ENCODE data around the gene HAL. TPM values are rescaled to one million over a fixed set of nuclear protein-coding genes. Genes with fewer than 3 reads are reported as not detected.

Gene HAL
- total RNA-seq, 3 donors from 2014 or later (not counting 1 experiment from before 2014, with no cell fraction given): 1.2 to 10.8 (median 1.6) TPM

DNA sequence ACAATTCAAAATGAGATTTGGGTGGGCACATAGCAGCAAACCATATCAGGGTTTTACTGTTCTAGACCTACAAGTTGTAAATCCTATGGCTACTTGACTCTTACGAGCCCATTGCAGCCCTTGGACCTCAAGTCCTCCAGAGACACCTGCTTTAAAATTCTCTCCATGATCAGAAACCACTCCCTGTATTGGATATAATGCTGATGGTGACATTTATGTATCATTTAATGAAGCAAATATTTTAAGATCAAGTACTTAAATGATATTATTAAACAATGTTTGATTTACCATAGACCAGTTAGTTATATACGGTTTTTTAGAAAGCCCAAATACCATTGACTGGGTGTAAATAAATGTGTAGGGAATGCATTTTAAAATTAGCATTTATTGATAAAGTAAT lies 28.8 kb downstream of the HAL start:
- Mint-ChIP-seq H3K36me3 (no peaks in the 10 kb centered on the region), H3K4me3 (no peak overlapping the region), H3K27me3 (ENCODE audit: low read depth in 2 of 2) (no peaks in the 10 kb centered on the region), H3K27ac (no peak overlapping the region), H3K4me1 (no peaks in the 10 kb centered on the region), H3K9me3 (no peaks in the 10 kb centered on the region)
- TF ChIP-seq, protein P1, sequence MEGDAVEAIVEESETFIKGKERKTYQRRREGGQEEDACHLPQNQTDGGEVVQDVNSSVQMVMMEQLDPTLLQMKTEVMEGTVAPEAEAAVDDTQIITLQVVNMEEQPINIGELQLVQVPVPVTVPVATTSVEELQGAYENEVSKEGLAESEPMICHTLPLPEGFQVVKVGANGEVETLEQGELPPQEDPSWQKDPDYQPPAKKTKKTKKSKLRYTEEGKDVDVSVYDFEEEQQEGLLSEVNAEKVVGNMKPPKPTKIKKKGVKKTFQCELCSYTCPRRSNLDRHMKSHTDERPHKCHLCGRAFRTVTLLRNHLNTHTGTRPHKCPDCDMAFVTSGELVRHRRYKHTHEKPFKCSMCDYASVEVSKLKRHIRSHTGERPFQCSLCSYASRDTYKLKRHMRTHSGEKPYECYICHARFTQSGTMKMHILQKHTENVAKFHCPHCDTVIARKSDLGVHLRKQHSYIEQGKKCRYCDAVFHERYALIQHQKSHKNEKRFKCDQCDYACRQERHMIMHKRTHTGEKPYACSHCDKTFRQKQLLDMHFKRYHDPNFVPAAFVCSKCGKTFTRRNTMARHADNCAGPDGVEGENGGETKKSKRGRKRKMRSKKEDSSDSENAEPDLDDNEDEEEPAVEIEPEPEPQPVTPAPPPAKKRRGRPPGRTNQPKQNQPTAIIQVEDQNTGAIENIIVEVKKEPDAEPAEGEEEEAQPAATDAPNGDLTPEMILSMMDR (IDR thresholded peaks at IDR 0.05): no peak
- whole genome bisulfite sequencing (ENCODE audit: insufficient coverage): 100% methylated on average over 1 of the region's 2 CpGs
- Histone ChIP-seq H3K9me3 (ENCODE audit: control insufficient read depth, insufficient read depth, low read length) (no peaks in the 10 kb centered on the region), H3K27ac (ENCODE audit: low read length) (no peak overlapping the region), H3K4me3 (ENCODE audit: low read length) (no peak overlapping the region), H3K4me1 (ENCODE audit: control insufficient read depth, insufficient read depth, low read length) (no peaks in the 10 kb centered on the region), H3K36me3 (ENCODE audit: control insufficient read depth, insufficient read depth, low read length) (no peaks in the 10 kb centered on the region), H3K27me3 (ENCODE audit: control insufficient read depth, insufficient read depth, low read length) (no peaks in the 10 kb centered on the region)
- ATAC-seq: no peak
- intact Hi-C loops (cut with micrococcal nuclease): no loop called here
- no peak for DNase-seq

DNA sequence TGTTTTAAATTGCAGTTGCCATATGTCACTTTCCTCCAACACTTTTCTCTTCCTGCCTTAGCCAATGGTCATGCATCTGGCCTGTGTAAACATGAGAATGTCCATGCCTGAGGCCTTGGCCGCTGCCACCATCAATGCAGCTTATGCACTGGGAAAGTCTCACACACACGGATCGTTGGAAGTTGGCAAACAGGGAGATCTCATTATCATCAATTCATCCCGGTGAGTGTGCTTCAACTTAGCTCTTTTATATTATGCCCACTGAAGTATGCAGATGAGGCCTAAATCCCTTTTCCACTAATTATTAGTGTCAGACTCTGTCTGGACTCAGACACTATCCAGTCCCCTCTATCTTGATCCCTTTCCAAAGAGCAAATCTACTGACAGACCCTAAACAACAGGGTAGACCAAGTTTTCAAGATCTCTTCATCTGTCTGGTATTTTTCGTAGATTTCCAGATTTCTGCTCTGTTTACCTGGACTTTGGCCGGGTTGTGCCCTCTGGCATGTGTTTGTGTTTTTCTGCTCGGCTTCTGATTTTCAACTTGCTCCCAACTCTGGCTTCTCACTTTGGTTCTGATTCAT lies 29.8 kb downstream of the HAL start:
- no peak overlapping the region for H3K4me3 ChIP-seq (ENCODE audit: low read length)
- no peaks in the 10 kb centered on the region for H3K9me3 Mint-ChIP-seq
- no peaks in the 10 kb centered on the region for H3K4me1 ChIP-seq (ENCODE audit: control insufficient read depth, insufficient read depth, low read length)
- TF ChIP-seq, protein P1 (IDR thresholded peaks at IDR 0.05): no peak
- H3K4me1 Mint-ChIP-seq: no peaks in the 10 kb centered on the region
- 95% methylated on average over 7 of the region's 7 CpGs for WGBS (ENCODE audit: insufficient coverage)
- no peaks in the 10 kb centered on the region for H3K27me3 Mint-ChIP-seq (ENCODE audit: low read depth in 2 of 2)
- ATAC-seq (no peak), DNase-seq (no peak)
- H3K27ac Mint-ChIP-seq: no peak overlapping the region
- H3K27ac ChIP-seq (ENCODE audit: low read length): no peak overlapping the region
- H3K36me3 Mint-ChIP-seq: no peaks in the 10 kb centered on the region
- no peaks in the 10 kb centered on the region for H3K36me3 ChIP-seq (ENCODE audit: control insufficient read depth, insufficient read depth, low read length)
- H3K9me3 ChIP-seq (ENCODE audit: control insufficient read depth, insufficient read depth, low read length): no peaks in the 10 kb centered on the region
- no peaks in the 10 kb centered on the region for H3K27me3 ChIP-seq (ENCODE audit: control insufficient read depth, insufficient read depth, low read length)
- intact Hi-C loops (cut with micrococcal nuclease): no loop called here
- H3K4me3 Mint-ChIP-seq: no peak overlapping the region

DNA sequence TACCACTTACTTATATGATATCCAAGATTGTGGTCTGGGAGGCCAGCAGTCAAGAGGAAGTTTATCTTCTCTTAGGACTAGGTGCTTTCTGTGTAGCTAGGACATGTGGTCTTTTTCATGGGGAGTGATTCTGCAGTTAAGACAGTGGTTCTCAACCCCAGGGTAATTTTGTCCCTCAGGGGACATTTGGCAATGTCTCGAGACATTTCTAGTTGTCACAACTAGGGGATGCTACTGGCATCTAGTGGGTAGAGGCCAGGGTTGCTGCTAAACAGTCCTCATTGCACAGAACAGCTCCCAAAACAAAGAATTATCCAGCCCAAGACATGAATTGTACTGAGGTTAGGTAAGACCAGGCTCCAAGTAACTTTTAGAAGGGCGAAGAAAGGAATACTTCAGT lies 33.0 kb downstream of the HAL start:
- H3K4me3 Mint-ChIP-seq: no peak overlapping the region
- no peaks in the 10 kb centered on the region for H3K9me3 ChIP-seq (ENCODE audit: control insufficient read depth, insufficient read depth, low read length)
- no peaks in the 10 kb centered on the region for H3K27me3 ChIP-seq (ENCODE audit: control insufficient read depth, insufficient read depth, low read length)
- DNase-seq (no peak), ATAC-seq (no peak)
- H3K27me3 Mint-ChIP-seq (ENCODE audit: low read depth in 2 of 2): no peaks in the 10 kb centered on the region
- intact Hi-C loops (cut with micrococcal nuclease): no loop called here
- H3K36me3 Mint-ChIP-seq: no peaks in the 10 kb centered on the region
- no peak overlapping the region for H3K27ac ChIP-seq (ENCODE audit: low read length)
- H3K4me1 Mint-ChIP-seq: no peaks in the 10 kb centered on the region
- H3K4me1 ChIP-seq (ENCODE audit: control insufficient read depth, insufficient read depth, low read length): no peaks in the 10 kb centered on the region
- H3K36me3 ChIP-seq (ENCODE audit: control insufficient read depth, insufficient read depth, low read length): no peaks in the 10 kb centered on the region
- no peak overlapping the region for H3K27ac Mint-ChIP-seq
- WGBS (ENCODE audit: insufficient coverage): 43% methylated on average over 1 of the region's 2 CpGs
- H3K9me3 Mint-ChIP-seq: no peaks in the 10 kb centered on the region
- H3K4me3 ChIP-seq (ENCODE audit: low read length): no peak overlapping the region
- TF ChIP-seq, protein P1 (IDR thresholded peaks at IDR 0.05): no peak

DNA sequence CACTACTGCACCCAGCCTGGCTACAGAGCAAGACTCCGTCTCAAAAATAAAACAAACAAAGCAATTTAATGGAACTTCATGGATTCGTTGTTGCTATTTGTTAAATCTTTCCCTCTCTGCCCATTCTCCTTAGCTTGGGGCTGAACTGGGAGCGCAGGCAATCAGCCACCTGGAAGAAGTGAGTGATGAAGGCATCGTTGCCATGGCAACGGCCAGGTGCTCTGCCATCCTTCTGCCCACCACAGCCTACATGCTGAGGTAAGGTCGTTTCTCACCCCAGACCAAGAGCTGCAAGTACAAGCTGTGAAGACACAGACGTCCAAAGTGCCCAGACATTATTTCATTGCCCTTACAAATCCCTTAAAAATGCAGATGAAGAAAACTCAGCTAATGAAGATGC lies 33.9 kb downstream of the HAL start:
- Mint-ChIP-seq H3K4me1 (no peaks in the 10 kb centered on the region), H3K4me3 (no peak overlapping the region), H3K36me3 (no peaks in the 10 kb centered on the region), H3K27me3 (ENCODE audit: low read depth in 2 of 2) (no peaks in the 10 kb centered on the region), H3K9me3 (no peaks in the 10 kb centered on the region), H3K27ac (no peak overlapping the region)
- no peaks in the 10 kb centered on the region for H3K36me3 ChIP-seq (ENCODE audit: control insufficient read depth, insufficient read depth, low read length)
- H3K27me3 ChIP-seq (ENCODE audit: control insufficient read depth, insufficient read depth, low read length): no peaks in the 10 kb centered on the region
- TF ChIP-seq, protein P1 (IDR thresholded peaks at IDR 0.05): no peak
- ATAC-seq (no peak), DNase-seq (no peak)
- no peaks in the 10 kb centered on the region for H3K4me1 ChIP-seq (ENCODE audit: control insufficient read depth, insufficient read depth, low read length)
- no peak overlapping the region for H3K4me3 ChIP-seq (ENCODE audit: low read length)
- intact Hi-C loops (cut with micrococcal nuclease): no loop called here
- H3K27ac ChIP-seq (ENCODE audit: low read length): no peak overlapping the region
- WGBS (ENCODE audit: insufficient coverage): 81% methylated on average over 7 of the region's 7 CpGs
- no peaks in the 10 kb centered on the region for H3K9me3 ChIP-seq (ENCODE audit: control insufficient read depth, insufficient read depth, low read length)
